ENCODE data around the gene IGFBP5. TPM values are rescaled to one million over a fixed set of nuclear protein-coding genes. Genes with fewer than 3 reads are reported as not detected.

Gene IGFBP5
- polyA plus RNA-seq, 1 experiment = 3,867 TPM

- TF ChIP-seq CTCF (IDR thresholded peaks at IDR 0.05; ENCODE audit: low read depth, low read length) = no peak
- H3K27ac ChIP-seq (ENCODE audit: low read depth, low read length) = no peak overlapping the region
- H3K9me3 ChIP-seq (ENCODE audit: control insufficient read depth, insufficient read depth, low read length) = no peaks in the 10 kb centered on the region; the same call in 1 of the 2 replicates
- DNase-seq (ENCODE audit: low read depth, low spot score) = no peak
- peaks cover 6% of the 10 kb centered on the region for H3K27me3 ChIP-seq (ENCODE audit: control insufficient read depth, insufficient read depth, low read length)
- CTCF ChIA-PET = no interaction called here
- H3K4me3 ChIP-seq (ENCODE audit: low read depth, low read length) = no peak overlapping the region
- POLR2A ChIA-PET = interaction anchor here (0.7 kb wide), 1 partner anchor 10 kb away, joined by 3 read pairs; no protein-coding TSS in a partner anchor
Observed at GRCh38 chr2:216622526-216622925, 72.8 kb downstream of the IGFBP5 start.

Other genes with a start within 250 kb of the IGFBP5 start
- gene RPL37A, start 196.7 kb downstream of the IGFBP5 start, polyA plus RNA-seq (2011; rRNA removed) = 3,563 and 3,667 TPM in 2 replicates
- 25.2 and 41.7 TPM in 2 replicates for gene IGFBP2, start 62.1 kb downstream of the IGFBP5 start, polyA plus RNA-seq (2011; rRNA removed)
- gene TNP1, start 164.5 kb upstream of the IGFBP5 start, polyA plus RNA-seq (2011; rRNA removed) = not detected in 2 replicates